Hepatocyte (in vitro differentiated cells): Measurements from ENCODE around the gene NUDT4. TPM values are rescaled to one million over a fixed set of nuclear protein-coding genes. Genes with fewer than 3 reads are reported as not detected.
"Not testable (repeated sequence)": the region's sequence is repeated elsewhere in the genome, so short reads cannot be mapped to it uniquely, and the experiment has no call there.

Source experiments
- DNase-seq: peaks from one replicate; pipeline ENCODE4 v3.0.0-alpha.2; 2016; ENCODE audit warnings: low spot score
- H2AFZ ChIP-seq: fragments of 200-600 bp; sonication (generic); 2 replicates; pipeline ENCODE4 v1.6.0; 2016; ENCODE audit warnings: antibody characterized with exemption, mild to moderate bottlenecking
- H3K27ac ChIP-seq: fragments of 200-600 bp; sonication (generic); 2 replicates; pipeline ENCODE4 v1.5.1; 2016; ENCODE audit warnings: mild to moderate bottlenecking
- H3K27me3 ChIP-seq: fragments of 200-600 bp; sonication (generic); 2 replicates; pipeline ENCODE4 v1.6.1; 2016
- H3K36me3 ChIP-seq: fragments of 200-600 bp; sonication (generic); replicated peaks from 2 replicates; pipeline ENCODE4 v1.5.1; 2016; ENCODE audit warnings: low read depth; ENCODE audit not compliant: insufficient read depth
- H3K4me1 ChIP-seq: fragments of 200-600 bp; sonication (generic); 2 replicates; pipeline ENCODE4 v1.5.1; 2016; ENCODE audit warnings: mild to moderate bottlenecking, moderate library complexity; ENCODE audit not compliant: insufficient read depth
- H3K4me2 ChIP-seq: fragments of 200-600 bp; sonication (generic); 2 replicates; pipeline ENCODE4 v1.6.0; 2016
- H3K4me3 ChIP-seq: fragments of 200-600 bp; sonication (generic); 2 replicates; pipeline ENCODE4 v1.5.1; 2016; ENCODE audit warnings: mild to moderate bottlenecking
- H3K79me2 ChIP-seq: fragments of 200-600 bp; sonication (generic); 2 replicates; pipeline ENCODE4 v1.6.0; 2017; ENCODE audit warnings: mild to moderate bottlenecking
- H3K9me2 ChIP-seq: fragments of 200-600 bp; sonication (generic); replicated peaks from 2 replicates; pipeline ENCODE4 v1.6.0; 2017; ENCODE audit warnings: mild to moderate bottlenecking; ENCODE audit not compliant: insufficient read depth
- H3K9me3 ChIP-seq: fragments of 200-600 bp; sonication (generic); 2 replicates; pipeline ENCODE4 v1.5.1; 2016; ENCODE audit warnings: low read depth, mild to moderate bottlenecking
- H4K20me1 ChIP-seq: fragments of 200-600 bp; sonication (generic); 2 replicates; pipeline ENCODE4 v1.6.0; 2016; ENCODE audit warnings: mild to moderate bottlenecking; ENCODE audit not compliant: insufficient read depth, poor library complexity, severe bottlenecking
- CTCF ChIP-seq: fragments of 200-600 bp; sonication (generic); IDR thresholded peaks from 2 replicates; pipeline ENCODE4 v1.5.1; 2016; ENCODE audit warnings: antibody characterized with exemption, mild to moderate bottlenecking; ENCODE audit not compliant: poor library complexity
- EZH2 ChIP-seq: fragments of 200-600 bp; sonication (generic); IDR thresholded peaks from 2 replicates; pipeline ENCODE4 v1.6.1; 2016; ENCODE audit warnings: antibody characterized with exemption, mild to moderate bottlenecking, borderline replicate concordance
- EZH2phosphoT487 ChIP-seq: fragments of 200-600 bp; sonication (generic); IDR thresholded peaks from one replicate; pipeline ENCODE4 v1.6.1; 2018; ENCODE audit warnings: antibody characterized with exemption, mild to moderate bottlenecking, low read depth, moderate library complexity; ENCODE audit not compliant: unreplicated experiment, severe bottlenecking
- WGBS: methylation state at CpG from one replicate; pipeline ENCODE4 v1.1.6; 2016; ENCODE audit warnings: low lambda C conversion rate; ENCODE audit errors: missing lambda C conversion rate; 5-methylcytosine and 5-hydroxymethylcytosine counted together
- polyA plus RNA-seq: library from polyadenylated mRNA; unstranded; fragments of >200 nt; fragmentation: Nextera tagmentation; extraction: Ambion mirVana; gene quantifications from 2 replicates; pipeline ENCODE4 v1.2.1, GENCODE V29; 2016
- total RNA-seq: library from RNA; depleted of rRNA; stranded (reverse); fragments of >200 nt; gene quantifications from 2 replicates; pipeline ENCODE4 v1.2.3, GENCODE V29; 2014

The NUDT4 gene
- total and polyA plus RNA-seq, 2 experiments from 2014 or later, result 151 to 243 TPM

- Histone ChIP-seq H3K27me3 (no peaks in the 10 kb centered on the region), H3K27ac (peak overlapping the region; percentile 94), H3K4me2 (peak overlapping the region; percentile 75), H4K20me1 (peaks cover 77% of the 10 kb centered on the region), H2AFZ (no peak overlapping the region), H3K4me3 (peak overlapping the region; percentile 69), H3K9me3 (no peaks in the 10 kb centered on the region), H3K4me1 (peaks cover 5% of the 10 kb centered on the region), H3K36me3 (no peaks in the 10 kb centered on the region), H3K79me2 (peaks cover 88% of the 10 kb centered on the region), H3K9me2 (no peaks in the 10 kb centered on the region)
- WGBS, result 54% methylated on average over 5 of the region's 5 CpGs
- DNase-seq, result no peak
- no peak for TF ChIP-seq EZH2
- TF ChIP-seq EZH2phosphoT487, result no peak
- TF ChIP-seq CTCF, result no peak
Measured at GRCh38 chr12:93381161-93381975, 3.6 kb downstream of the NUDT4 start.

- H3K27me3 ChIP-seq, H3K36me3 ChIP-seq, DNase-seq, H3K9me3 ChIP-seq, H3K9me2 ChIP-seq, H2AFZ ChIP-seq, H3K4me1 ChIP-seq: not testable (repeated sequence)
- H3K4me2 ChIP-seq, result peak overlapping the region; percentile 75
- H4K20me1 ChIP-seq, result peaks cover 84% of the 10 kb centered on the region
- WGBS, result 78% methylated on average over 5 of the region's 5 CpGs
- peaks cover 91% of the 10 kb centered on the region for H3K79me2 ChIP-seq
- peak overlapping the region; percentile 69 for H3K4me3 ChIP-seq
- peak overlapping the region; percentile 94 for H3K27ac ChIP-seq
Measured at GRCh38 chr12:93381976-93382437, 4.3 kb downstream of the NUDT4 start.

- no peak for DNase-seq
- Histone ChIP-seq H3K36me3 (no peaks in the 10 kb centered on the region), H3K9me3 (no peaks in the 10 kb centered on the region), H3K4me2 (peak overlapping the region; percentile 24), H3K27me3 (no peaks in the 10 kb centered on the region), H3K27ac (no peak overlapping the region), H3K9me2 (no peaks in the 10 kb centered on the region), H3K4me1 (peaks cover 6% of the 10 kb centered on the region), H2AFZ (no peak overlapping the region), H3K4me3 (no peak overlapping the region), H4K20me1 (peaks cover 94% of the 10 kb centered on the region), H3K79me2 (peaks cover 95% of the 10 kb centered on the region)
- TF ChIP-seq CTCF (no peak), EZH2 (no peak), EZH2phosphoT487 (no peak)
- 84% methylated on average over 2 of the region's 2 CpGs for WGBS
Measured at GRCh38 chr12:93387780-93388179, 10.1 kb downstream of the NUDT4 start.

GRCh38 chr12:93390031-93390430 is 12.3 kb downstream of the NUDT4 start:
- WGBS, result 69% methylated on average over 5 of the region's 5 CpGs
- H3K79me2 ChIP-seq, result peaks cover 92% of the 10 kb centered on the region
- H4K20me1 ChIP-seq, result peaks cover 82% of the 10 kb centered on the region
- no peak overlapping the region for H2AFZ ChIP-seq
- no peak for DNase-seq
- no peaks in the 10 kb centered on the region for H3K36me3 ChIP-seq
- TF ChIP-seq EZH2phosphoT487 (no peak), CTCF (no peak), EZH2 (no peak)
- peaks cover 6% of the 10 kb centered on the region for H3K4me1 ChIP-seq
- H3K4me2 ChIP-seq, result peak overlapping the region; percentile 43
- no peaks in the 10 kb centered on the region for H3K27me3 ChIP-seq
- peak overlapping the region; percentile 1 for H3K27ac ChIP-seq
- H3K9me3 ChIP-seq, result no peaks in the 10 kb centered on the region
- no peak overlapping the region for H3K4me3 ChIP-seq
- no peaks in the 10 kb centered on the region for H3K9me2 ChIP-seq
